Gastroesophageal sphincter (tissue), 3 donors: ENCODE data around the gene ATXN2L.

Experiments used
- POLR2A ChIP-seq, 2 donors: fragments of 450-650 bp; IDR thresholded peaks; one replicate each; pipeline ENCODE4 v1.6.1; 2017; ENCODE audit warnings: antibody characterized with exemption in 2 of 2, mild to moderate bottlenecking in 2 of 2, moderate library complexity in 1 of 2
- POLR2AphosphoS5 ChIP-seq: sonication (generic); formaldehyde crosslinking; IDR thresholded peaks from one replicate; pipeline ENCODE4 v1.6.1; 2017; ENCODE audit warnings: antibody characterized with exemption
- TF ChIP-seq, protein P1 (sequence below), 4 experiments: fragments of 200-600 bp in 2 of 4; fragments of 450-650 bp in 2 of 4; sonication (generic) in 1 of 4; IDR thresholded peaks; one replicate each; pipeline ENCODE4 v1.5.1; 2017 to 2019; ENCODE audit warnings: antibody characterized with exemption in 4 of 4, mild to moderate bottlenecking in 2 of 4, moderate library complexity in 2 of 4

DNA sequence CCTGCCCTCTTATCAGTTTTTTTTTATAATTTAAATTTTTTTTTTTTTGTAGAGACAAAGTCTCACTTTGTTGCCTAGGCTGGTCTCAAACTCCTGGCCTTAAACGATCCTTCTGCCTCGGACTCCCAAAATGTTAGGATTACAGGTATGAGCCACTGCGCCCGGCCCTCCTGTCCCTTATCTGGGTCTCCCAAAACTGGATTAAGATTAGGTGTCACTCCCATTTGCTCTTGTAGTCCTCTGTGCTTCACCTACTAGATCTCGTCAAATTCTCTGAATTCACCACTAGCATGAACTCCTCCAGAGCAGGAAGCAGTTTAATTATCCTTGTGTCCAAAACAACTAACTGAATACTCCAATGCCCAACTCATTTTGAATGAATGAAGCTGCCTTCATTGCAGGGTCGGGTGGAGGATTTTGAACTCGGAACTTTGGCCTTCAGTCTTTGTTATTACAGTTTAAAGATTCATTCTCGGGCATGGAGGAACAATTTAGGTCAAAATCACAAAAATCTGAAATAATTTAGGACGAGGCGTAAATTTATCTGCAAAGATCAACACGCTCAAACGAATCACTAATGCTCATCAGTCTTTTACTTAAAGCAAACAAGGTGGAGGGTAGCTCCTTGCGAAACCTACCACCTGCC lies 802 bp upstream of the ATXN2L start:
- TF ChIP-seq, protein P1, sequence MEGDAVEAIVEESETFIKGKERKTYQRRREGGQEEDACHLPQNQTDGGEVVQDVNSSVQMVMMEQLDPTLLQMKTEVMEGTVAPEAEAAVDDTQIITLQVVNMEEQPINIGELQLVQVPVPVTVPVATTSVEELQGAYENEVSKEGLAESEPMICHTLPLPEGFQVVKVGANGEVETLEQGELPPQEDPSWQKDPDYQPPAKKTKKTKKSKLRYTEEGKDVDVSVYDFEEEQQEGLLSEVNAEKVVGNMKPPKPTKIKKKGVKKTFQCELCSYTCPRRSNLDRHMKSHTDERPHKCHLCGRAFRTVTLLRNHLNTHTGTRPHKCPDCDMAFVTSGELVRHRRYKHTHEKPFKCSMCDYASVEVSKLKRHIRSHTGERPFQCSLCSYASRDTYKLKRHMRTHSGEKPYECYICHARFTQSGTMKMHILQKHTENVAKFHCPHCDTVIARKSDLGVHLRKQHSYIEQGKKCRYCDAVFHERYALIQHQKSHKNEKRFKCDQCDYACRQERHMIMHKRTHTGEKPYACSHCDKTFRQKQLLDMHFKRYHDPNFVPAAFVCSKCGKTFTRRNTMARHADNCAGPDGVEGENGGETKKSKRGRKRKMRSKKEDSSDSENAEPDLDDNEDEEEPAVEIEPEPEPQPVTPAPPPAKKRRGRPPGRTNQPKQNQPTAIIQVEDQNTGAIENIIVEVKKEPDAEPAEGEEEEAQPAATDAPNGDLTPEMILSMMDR (IDR thresholded peaks at IDR 0.05) = no peak
- TF ChIP-seq POLR2A (IDR thresholded peaks at IDR 0.05) = no peak
- TF ChIP-seq POLR2AphosphoS5 = no peak
